ENCODE data around the gene TUBGCP6.
A peak's percentile ranks its signal among the peaks of the same experiment; 100 is the strongest.
"Not testable (repeated sequence)": the region's sequence is repeated elsewhere in the genome, so short reads cannot be mapped to it uniquely, and the experiment has no call there.

TUBGCP6 gene

DNA sequence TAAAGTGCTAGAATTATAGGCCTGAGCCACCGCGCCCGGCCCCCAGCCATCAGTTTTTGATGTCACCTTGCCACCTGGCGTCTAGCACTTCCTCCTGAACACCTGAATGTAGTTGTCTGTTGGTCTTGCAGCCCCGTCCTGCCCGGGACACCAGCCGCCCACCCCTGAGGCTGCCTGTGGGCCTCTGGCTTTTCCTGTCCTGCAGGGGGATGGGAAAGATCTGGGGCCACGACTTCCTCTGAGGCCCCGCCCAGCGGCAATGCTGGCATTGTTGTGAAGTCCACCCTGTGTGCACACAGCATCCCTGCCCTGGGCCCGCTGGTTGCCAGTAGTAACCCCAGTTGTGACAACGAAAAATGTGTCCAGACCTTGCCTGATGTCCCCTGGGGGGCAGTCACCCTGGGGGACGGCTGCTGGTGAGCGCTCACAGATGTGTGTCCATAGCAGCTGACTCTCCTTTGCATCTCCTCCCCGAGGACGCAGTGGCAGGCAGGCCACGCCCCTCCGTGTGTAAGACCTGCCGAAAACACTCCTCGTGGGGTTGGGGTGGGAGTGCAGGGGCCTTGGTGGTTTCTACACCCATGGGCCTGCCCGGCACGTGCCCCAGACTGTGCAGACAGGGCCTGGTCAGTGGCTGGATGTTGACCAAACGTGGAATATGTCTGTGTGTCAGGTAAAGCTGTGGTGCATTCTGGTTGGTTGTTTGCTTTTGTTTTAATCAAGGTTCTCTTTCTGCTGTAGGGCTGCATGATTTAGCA is 37.3 kb downstream of the TUBGCP6 start:
- no peak for DNase-seq

GRCh38 chr22:50206599-50206998 is 38.2 kb downstream of the TUBGCP6 start:
- no peak for DNase-seq

DNA sequence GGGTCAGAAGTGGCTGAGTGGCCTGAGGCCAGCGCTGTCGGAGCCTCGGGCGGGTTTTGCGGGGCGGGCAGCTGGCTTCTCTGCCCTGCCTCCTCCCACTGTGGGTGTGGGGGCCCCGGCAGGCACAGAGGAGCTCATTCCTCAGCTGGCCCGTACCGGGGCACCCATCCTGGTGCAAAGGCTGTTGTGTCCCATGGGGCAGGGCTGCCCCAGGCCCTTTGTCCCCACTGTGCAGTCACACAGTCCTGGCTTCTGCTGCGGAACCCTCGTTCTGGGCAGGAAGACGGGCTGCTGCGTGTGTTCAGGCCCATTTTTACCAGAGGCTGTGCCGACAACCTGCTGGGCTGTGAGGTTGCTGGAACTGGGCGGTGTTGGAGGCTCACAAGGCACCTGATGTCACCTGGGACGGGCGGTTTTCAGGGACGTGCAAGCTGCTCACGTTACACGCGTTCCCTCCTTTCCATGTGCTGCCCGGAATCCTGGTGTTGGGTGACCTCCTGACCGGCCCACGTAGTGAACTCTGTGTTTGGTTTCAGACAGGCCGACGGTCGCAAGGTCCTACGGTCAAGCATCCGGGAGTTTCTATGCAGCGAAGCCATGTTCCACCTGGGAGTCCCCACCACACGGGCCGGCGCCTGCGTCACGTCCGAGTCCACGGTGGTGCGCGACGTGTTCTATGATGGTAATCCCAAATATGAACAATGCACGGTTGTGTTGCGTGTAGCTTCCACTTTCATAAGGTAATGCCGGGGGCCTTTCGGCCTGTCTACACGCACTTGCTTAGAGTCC is 38.8 kb downstream of the TUBGCP6 start:
- DNase-seq = no peak

DNA sequence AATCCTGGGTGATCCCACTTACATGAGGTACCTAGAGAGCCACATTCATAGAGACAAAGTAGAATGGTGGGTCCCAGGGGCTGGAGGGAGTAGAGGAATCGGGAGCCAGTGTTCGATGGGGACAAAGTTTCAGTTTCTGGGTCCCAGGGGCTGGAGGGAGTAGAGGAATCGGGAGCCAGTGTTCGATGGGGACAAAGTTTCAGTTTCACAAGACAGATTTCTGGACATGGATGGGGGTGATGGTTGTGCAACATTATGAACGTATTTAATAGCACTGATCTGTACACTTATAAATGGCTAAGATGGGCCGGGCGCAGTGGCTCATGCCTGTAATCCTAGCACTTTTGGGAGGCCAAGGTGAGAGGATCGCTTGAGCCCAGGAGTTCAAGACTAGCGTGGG is 39.8 kb downstream of the TUBGCP6 start:
- DNase-seq = not testable (repeated sequence)

DNA sequence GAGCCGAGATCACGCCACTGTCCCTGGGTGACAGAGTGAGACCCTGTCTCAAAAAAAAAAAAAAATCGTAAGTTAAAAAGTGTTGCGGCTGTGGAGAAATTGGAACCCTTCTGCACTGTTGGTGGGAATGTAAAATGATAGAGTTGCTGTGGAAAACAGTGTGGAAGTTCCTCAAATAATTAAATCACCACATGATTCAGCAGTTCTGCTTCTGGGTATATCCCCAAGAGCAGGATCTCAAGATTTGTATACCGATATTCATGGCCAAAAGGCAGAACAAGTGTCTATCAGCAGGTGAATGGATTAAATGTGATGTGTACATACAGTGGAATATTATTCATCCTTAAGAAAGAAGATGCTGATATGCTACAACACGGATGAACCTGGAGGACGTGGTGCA is 40.3 kb downstream of the TUBGCP6 start:
- DNase-seq = no peak

- no peak for DNase-seq
Observed at GRCh38 chr22:50203288-50203687, 41.5 kb downstream of the TUBGCP6 start.

GRCh38 chr22:50202130-50202666 is 42.6 kb downstream of the TUBGCP6 start:
- DNase-seq = no peak

DNA sequence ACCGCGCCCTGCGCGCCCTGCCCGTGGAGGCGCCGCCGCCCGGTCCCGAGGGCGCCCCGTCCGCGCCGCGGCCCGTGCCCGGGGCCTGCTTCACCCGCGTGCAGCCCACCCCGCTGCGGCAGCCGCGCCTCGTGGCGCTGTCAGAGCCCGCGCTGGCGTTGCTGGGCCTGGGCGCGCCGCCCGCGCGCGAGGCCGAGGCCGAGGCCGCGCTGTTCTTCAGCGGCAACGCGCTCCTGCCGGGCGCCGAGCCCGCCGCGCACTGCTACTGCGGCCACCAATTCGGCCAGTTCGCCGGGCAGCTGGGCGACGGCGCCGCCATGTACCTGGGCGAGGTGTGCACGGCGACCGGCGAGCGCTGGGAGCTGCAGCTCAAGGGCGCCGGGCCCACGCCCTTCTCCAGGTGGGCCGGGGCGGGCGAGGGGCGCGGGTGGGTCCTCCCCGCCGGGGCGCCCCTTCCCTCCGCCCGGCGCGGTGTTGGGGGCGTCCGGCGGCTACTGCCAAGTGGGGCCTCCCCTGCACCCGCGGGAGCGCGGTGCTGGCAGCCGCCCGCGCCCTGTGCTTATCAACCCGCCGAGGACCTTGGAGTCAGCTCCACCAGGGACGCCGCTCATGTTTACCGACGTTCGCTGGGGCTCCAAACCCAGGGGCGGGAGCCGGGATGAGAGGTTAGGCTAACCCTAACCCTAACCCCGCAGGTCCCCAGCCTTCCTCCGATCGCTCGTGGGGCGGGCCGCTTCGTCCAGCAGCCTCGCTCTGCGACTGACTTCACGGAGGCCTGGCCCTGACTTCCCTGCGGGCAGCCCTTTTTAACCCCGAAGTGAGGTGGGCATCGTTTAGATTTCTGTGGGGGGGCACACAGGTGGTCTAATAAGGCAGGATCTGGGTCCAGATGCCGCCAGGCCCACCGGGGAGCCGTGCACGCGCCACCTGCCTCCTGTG is 43.4 kb downstream of the TUBGCP6 start:
- DNase-seq = no peak

- peak; percentile 87 to 88 for DNase-seq
Observed at GRCh38 chr22:50200461-50201190, 44.2 kb downstream of the TUBGCP6 start, which contains the start of gene SELENOO. Gene SELENOO, plus strand, starts transcription at chr22:50201011. Its CDS starts 26 bp downstream, at chr22:50201037.

DNA sequence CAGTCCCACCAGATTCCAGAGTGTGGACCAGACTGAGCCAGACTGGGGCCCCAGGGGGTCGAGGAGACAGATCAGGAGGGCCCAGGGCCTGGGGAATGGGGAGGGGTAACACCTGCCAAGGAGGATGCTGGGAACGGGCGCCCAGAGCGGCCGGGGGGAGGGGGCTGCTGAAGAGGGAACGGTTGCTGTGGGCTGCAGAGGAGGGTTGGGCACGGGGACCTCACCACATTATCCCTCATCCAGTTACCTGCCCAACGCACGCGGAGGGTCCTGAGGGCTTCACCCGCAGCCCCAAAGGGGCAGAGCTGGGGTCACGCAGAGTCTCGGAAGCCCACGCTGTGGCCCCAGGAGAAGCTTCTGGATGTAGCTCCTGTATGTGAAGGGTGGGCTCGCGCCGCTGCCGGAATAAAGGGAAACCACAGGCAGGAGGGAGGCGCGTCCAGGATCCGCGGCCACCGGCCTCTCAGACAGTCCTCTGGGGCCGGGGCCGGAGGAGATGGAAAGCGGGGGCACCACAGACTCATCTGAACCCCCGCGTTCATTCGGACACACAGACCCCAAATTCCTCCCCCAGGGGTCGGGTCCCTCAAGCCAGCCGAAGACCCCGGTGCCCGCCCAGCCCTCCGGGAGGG is 44.9 kb downstream of the TUBGCP6 start:
- DNase-seq = no peak

DNA sequence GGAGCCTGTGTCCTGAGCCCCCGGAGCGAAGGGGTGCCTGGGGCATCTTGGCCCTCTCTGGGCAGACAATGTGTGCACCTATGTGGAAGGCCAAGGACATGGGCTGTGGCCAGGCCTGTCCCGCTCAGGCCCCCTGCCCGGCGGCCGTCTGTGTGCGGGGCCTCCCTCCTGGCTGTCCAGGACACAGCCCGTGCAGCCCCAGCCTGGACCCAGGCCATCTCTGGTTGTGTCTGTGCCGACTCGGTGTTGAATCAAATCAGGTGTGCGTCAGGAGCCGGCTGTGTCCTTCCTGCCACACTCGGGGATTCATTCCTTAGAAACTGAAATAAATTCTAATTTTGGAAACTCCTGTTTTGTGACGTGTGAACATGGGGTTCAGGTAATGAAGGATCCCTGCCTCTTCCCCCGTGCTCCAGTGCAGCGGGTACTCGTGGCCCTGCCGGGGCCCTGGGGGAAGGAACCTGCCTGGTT is 45.5 kb downstream of the TUBGCP6 start:
- no peak for DNase-seq

DNA sequence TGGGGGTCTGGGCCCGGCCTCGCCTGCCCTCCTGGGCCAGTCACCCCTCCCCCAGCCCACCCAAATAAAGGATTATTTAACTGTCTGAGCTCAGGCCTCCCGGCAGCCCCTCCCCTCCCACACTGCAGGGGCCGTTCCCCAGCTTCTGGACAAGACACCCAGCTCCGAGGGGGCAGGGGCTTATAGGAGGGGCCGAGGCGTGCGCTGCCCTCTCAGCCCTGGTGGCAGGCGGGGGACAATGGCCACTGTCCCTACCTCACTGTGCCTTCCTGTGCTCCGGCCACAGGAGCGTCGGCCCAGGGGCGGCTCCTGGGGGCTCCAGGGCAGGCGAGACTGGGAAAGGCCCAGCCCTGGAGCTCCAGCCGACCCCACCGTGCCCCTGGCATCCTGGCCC is 46.2 kb downstream of the TUBGCP6 start:
- no peak for DNase-seq

- no peak for DNase-seq
Observed at GRCh38 chr22:50197856-50198623, 46.8 kb downstream of the TUBGCP6 start.

GRCh38 chr22:50197000-50197800 is 47.6 kb downstream of the TUBGCP6 start:
- DNase-seq = no peak

DNA sequence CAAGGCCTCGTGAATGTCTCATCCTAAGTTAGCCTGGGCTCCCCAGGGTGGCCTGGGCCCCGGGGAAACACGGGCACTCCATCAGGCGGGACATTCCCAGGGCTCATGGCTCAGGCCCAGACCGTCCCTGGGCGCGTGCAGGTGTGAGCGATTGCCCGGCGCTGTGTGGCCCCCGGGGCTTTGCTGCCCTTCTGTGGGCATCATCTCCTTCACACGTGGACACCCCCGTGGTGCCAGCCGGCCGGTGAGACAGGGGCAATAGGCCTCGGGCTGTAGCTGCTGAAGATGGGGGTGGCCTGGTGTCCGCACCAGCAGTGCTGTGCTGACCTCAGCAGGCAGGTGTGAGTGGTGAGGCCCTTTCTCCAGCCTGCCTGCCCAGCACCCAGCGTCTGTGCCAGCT is 48.6 kb downstream of the TUBGCP6 start:
- DNase-seq = no peak

GRCh38 chr22:50194037-50194805 is 50.6 kb downstream of the TUBGCP6 start:
- DNase-seq = no peak

GRCh38 chr22:50193621-50194020 is 51.2 kb downstream of the TUBGCP6 start:
- no peak for DNase-seq

GRCh38 chr22:50192436-50193204 is 52.2 kb downstream of the TUBGCP6 start:
- peak; percentile 44 to 47 for DNase-seq
